Placental pericyte (primary cell): ENCODE results near the gene C11orf42. TPM values are rescaled to one million over a fixed set of nuclear protein-coding genes. Genes with fewer than 3 reads are reported as not detected.

Experiments used
- total RNA-seq: library from RNA; depleted of rRNA; stranded (reverse); fragments of >200 nt; gene quantifications from 2 replicates; pipeline ENCODE4 v1.2.3, GENCODE V29; 2012

Gene C11orf42, protein sequence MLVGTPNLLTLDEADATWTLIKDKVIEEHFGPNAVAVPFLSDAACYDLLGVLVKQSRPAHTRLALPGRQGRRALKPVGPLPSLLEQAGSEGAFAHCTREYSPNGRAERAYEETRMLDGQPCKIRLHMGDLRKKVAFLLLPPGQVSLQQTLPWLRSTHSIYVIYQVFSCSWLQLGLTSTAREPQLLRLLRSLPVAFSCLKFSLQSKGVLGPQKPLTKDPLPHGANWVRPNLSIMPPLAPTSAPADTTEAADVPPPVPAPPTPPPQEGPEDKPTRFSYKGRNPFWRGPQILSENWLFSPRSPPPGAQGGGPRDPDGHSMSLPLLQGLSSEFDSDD
- not detected in 2 replicates for total RNA-seq

DNA sequence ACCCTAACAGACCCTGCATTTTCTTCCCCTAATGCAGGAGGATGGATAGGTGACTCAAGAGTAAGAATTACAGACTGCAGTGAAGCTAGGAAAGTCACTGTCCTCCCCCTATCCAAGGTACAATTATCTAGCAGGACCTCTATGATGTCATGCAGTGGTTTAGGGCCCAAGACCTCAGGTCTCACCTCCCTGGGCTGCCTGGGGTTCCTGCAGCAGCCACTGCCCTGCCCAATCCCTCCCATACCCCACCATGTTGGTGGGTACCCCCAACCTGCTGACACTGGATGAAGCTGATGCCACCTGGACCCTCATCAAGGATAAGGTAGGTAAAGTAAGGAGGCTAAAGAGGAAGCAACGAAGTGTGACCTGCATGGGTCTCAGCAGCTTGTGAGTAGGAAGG lies at the start of gene C11orf42:
Gene C11orf42, plus strand, starts transcription at position 192 of the 400 bp plus-strand sequence. Its CDS starts 59 bp downstream, at position 251.

DNA sequence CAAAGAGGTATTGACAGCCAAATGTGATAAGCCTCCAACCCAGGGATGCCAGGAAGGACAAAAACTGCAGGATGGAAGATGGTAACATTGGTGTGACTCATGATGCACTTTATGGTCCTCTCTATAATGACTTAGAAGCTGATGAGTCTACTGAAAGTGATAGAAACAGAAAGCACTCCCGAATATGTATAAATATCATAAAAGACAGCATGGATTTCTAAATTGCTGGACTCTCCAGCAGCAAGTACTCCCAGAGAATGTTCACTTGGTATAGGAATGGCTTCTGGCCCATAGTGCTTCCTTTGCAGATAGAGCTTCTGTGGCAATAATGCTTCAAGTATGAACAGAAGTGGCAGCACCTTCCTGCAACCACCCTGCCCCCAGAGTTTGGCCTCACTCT lies 35.1 kb upstream of the C11orf42 start, which contains the start of gene OR52B2:
Gene OR52B2, minus strand, starts transcription at position 101 of the 400 bp plus-strand sequence. Its CDS starts 0 bp downstream, at position 101.

DNA sequence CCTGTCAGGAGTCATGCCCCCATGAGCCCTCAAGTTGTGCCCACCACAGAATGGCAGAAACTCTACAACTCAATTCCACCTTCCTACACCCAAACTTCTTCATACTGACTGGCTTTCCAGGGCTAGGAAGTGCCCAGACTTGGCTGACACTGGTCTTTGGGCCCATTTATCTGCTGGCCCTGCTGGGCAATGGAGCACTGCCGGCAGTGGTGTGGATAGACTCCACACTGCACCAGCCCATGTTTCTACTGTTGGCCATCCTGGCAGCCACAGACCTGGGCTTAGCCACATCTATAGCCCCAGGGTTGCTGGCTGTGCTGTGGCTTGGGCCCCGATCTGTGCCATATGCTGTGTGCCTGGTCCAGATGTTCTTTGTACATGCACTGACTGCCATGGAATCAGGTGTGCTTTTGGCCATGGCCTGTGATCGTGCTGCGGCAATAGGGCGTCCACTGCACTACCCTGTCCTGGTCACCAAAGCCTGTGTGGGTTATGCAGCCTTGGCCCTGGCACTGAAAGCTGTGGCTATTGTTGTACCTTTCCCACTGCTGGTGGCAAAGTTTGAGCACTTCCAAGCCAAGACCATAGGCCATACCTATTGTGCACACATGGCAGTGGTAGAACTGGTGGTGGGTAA lies 6.1 kb upstream of the C11orf42 start, which contains the start of gene OR52W1:
Gene OR52W1, plus strand, starts transcription at position 51 of the 637 bp plus-strand sequence. Its CDS starts 0 bp downstream, at position 51.

DNA sequence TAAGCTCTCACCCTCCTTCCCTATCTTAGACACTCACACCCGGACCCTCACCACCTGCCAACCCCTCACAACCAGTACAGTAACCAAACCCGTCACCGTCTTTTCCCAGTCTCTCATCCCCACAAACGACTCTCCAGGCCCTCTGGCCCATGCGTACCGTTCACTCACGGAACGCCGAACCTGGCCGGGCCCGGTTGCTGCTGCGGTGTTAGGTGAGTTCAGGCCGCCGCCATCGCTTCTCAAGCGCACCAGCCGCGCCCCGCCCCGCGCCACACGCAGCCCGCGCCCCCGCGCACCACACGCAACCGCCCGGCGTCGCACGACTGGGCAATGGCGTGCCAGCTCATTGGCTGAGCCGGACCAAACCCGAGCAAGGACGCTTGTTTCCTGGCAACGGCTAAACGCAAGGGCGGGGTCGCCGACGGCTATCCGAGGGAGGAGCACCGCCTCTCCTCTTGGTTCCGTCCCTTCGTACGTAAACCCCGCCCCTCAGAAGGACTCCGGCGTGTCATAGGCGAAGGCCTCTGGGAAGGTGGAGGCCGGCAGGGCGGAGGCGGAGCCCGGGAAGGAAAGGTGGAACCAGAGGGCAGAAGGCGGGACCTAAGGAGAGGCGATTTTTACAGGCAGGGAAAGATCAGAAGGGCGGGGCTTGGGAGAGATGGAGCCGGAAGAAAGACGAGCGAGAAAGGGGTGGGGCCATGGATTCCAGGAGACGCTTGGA lies 29.2 kb downstream of the C11orf42 start, which contains the start of gene FHIP1B:
Gene FHIP1B, minus strand, starts transcription at position 250 of the 721 bp plus-strand sequence. CDS start 10,120 bp downstream, outside the sequence.

DNA sequence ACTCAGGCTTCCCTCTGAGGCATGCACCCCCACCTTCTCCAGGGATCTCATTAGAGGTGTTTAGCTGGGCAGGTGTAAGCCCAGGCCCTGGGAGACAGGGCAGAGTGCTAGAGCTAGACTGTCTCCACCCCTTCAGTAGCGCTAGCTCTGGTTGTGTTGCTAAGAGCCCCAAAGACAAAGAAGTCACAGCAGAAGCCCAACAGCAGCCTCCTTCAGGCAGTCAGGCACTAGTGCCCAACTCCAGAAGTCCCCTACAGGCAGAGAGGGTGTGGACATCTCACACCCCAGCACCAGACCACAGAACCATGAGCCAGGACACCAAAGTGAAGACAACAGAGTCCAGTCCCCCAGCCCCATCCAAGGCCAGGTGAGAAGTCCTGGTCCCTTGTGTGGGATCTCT lies 33.5 kb downstream of the C11orf42 start, which contains the start of gene CNGA4:
Gene CNGA4, plus strand, starts transcription at position 188 of the 400 bp plus-strand sequence. Its CDS starts 118 bp downstream, at position 306.

Other genes starting within 250 kb of the C11orf42 start
- not detected in 2 replicates for gene OR56A5, start 237.1 kb upstream of the C11orf42 start, total RNA-seq
- gene OR52L1, start 218.6 kb upstream of the C11orf42 start, total RNA-seq = not detected in 2 replicates
- gene OR56A4, start 198.6 kb upstream of the C11orf42 start, total RNA-seq = not detected in 2 replicates
- gene OR56A1, start 174.8 kb upstream of the C11orf42 start, total RNA-seq = under 0.01 TPM in 1 of 2 replicates, not detected in the other
- gene OR56B4, start 97.9 kb upstream of the C11orf42 start, total RNA-seq = not detected in 2 replicates
- gene OR52B2, start 35.2 kb upstream of the C11orf42 start, total RNA-seq = not detected in 2 replicates
- not detected in 2 replicates for gene OR52W1, start 6.3 kb upstream of the C11orf42 start, total RNA-seq
- gene FHIP1B, start 29.1 kb downstream of the C11orf42 start, total RNA-seq = 24.9 and 36.5 TPM in 2 replicates
- 0.44 TPM in 1 of 2 replicates, not detected in the other for gene CNGA4, start 33.5 kb downstream of the C11orf42 start, total RNA-seq
- not detected in 2 replicates for gene CCKBR, start 54.3 kb downstream of the C11orf42 start, total RNA-seq
- gene CAVIN3, start 114.9 kb downstream of the C11orf42 start, total RNA-seq = 357 and 444 TPM in 2 replicates
- gene SMPD1, start 184.9 kb downstream of the C11orf42 start, total RNA-seq = 34.9 and 44.4 TPM in 2 replicates
- 38.5 and 45.1 TPM in 2 replicates for gene APBB1, start 213.5 kb downstream of the C11orf42 start, total RNA-seq
- gene HPX, start 235.4 kb downstream of the C11orf42 start, total RNA-seq = 0.14 and 0.66 TPM in 2 replicates